Measurements from ENCODE around the gene DPYD.

DNA sequence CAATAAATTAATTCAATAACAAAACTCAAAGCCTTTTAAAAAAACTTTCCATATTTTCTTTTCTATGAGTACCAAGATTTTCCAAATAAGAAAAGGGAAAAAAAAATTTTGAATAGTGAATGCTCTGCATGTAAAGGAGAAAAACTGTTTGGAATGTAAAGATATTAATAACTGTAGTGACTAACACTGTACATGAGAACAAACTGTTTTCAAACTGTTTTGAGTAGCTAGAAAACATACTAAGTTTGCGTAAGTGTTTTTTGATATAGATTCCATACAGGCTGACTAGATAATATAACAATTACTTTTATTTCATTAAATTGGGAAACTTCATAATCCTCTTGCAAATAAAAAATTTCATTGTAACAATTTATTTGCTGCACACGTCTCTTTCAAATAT is 150.5 kb downstream of the DPYD start:
- no peak for TF ChIP-seq SP1 (IDR thresholded peaks at IDR 0.05)
- no peak for TF ChIP-seq NFRKB (IDR thresholded peaks at IDR 0.05)
- no peak for TF ChIP-seq HDGF (IDR thresholded peaks at IDR 0.05; ENCODE audit: borderline replicate concordance)
- TF ChIP-seq FOXM1 (IDR thresholded peaks at IDR 0.05; ENCODE audit: borderline replicate concordance) = no peak
- TF ChIP-seq FOXK2 (IDR thresholded peaks at IDR 0.05) = no peak
- no peak for TF ChIP-seq ARNT (IDR thresholded peaks at IDR 0.05)
- TF ChIP-seq ZNF384 (IDR thresholded peaks at IDR 0.05) = no peak
- no peak for TF ChIP-seq CTBP1 (IDR thresholded peaks at IDR 0.05; ENCODE audit: borderline replicate concordance)
- TF ChIP-seq SUZ12 (IDR thresholded peaks at IDR 0.05) = no peak
- no peak for TF ChIP-seq LEF1 (IDR thresholded peaks at IDR 0.05; ENCODE audit: borderline replicate concordance)
- TF ChIP-seq TARDBP (IDR thresholded peaks at IDR 0.05) = no peak
- TF ChIP-seq BHLHE40 (IDR thresholded peaks at IDR 0.05; ENCODE audit: borderline replicate concordance) = no peak
- no peak for TF ChIP-seq ELF4 (IDR thresholded peaks at IDR 0.05)
- TF ChIP-seq L3MBTL2 (conservative IDR thresholded peaks at IDR 0.05) = no peak

Measured in HEK293T (cell line).